Tongue (tissue), 2 donors: Measurements from ENCODE around the gene NCEH1. TPM values are rescaled to one million over a fixed set of nuclear protein-coding genes. Genes with fewer than 3 reads are reported as not detected.
"Not testable (repeated sequence)": the region's sequence is repeated elsewhere in the genome, so short reads cannot be mapped to it uniquely, and the experiment has no call there.

Experiments used
- DNase-seq: peaks from one replicate; pipeline ENCODE4 v3.0.0-alpha.2; 2015
- total RNA-seq: library from RNA; depleted of rRNA; stranded (reverse); fragments of >200 nt; gene quantifications from one replicate; pipeline ENCODE4 v1.2.3, GENCODE V29; 2014

NCEH1 gene
- total RNA-seq, 1 donor from 2014 or later: 4.7 TPM

- DNase-seq: no peak
Observed at GRCh38 chr3:172707030-172707429, 3.8 kb downstream of the NCEH1 start.

- DNase-seq: no peak
Observed at GRCh38 chr3:172705170-172705569, 5.7 kb downstream of the NCEH1 start.

DNA sequence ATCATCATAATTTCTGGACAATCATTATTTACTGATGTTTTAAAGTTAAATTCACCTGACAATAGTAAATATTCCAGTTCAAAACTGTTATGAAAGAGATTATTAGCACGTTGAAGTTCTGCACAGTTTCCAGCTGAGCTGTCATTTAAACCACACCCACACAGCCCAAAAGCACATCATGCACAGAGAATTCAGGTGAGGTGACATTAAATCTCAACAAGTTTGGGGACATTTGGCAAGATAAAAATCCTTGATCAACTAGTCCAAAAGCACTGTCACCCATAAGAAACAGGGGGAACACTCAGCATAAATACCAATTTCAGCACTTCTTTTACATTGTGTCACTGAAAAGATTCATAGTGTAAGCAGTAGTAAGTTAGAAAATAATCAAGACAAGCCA lies 6.9 kb downstream of the NCEH1 start:
- no peak for DNase-seq

DNA sequence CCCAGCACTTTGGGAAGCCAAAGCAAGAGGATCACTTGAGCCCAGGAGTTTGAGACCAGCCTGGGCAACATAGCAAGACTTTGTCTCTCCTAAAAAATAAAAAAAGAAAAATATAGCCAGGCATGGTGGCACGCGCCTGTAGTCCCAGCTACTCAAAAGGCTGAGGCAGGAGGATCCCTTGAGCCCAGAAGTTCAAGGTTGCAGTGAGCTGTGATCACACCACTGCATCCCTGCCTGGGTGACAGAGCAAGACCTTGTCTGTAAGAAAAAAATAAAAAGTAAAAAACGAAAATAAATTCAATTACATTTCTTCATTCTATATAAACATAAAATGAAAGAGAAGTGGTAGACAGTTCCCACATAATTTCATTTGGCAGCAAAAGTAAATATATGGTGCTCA lies 8.1 kb downstream of the NCEH1 start:
- not testable (repeated sequence) for DNase-seq

DNA sequence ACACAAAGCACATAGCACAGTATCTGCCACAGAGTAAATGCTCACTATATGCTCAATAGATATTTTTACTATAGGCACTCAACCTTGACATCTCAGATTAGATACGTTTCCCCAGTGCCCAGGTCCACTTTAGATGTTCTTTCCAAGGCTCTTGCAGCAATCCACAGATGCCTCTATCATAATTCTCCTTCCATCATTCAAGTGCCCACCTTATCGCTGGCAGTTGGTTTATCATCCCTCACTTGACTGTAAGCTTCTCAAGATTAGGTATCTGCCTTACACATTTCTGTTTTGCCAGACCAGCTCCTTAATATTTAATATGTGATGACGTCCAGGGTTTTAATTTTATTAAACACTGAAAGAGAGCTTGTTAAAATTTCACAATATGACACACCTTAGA lies 8.6 kb downstream of the NCEH1 start:
- no peak for DNase-seq

DNA sequence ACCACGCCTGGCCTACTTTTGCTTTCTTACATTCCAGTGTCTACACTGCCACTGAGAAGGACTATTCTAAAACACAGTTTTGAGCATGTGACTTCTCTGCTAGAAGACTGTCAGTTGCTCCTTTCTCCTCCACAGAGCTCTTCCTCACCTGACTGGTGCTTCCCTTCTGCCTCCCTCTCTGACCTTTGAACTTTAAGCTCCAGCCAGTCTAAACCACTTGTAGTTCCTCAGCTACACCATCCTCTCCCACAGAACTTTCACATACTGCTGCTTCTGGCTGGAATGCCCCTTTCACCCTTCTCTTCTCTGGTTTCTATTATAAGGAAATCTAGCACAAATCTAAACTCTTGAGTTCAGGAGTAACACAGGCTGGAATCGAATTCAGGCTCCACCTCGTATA lies 9.1 kb downstream of the NCEH1 start:
- DNase-seq: no peak

- no peak for DNase-seq
Observed at GRCh38 chr3:172700936-172701455, 9.9 kb downstream of the NCEH1 start.

GRCh38 chr3:172700256-172700655 lies 10.6 kb downstream of the NCEH1 start:
- DNase-seq: no peak

- no peak for DNase-seq
Observed at GRCh38 chr3:172699031-172699430, 11.8 kb downstream of the NCEH1 start.

GRCh38 chr3:172698631-172699030 lies 12.2 kb downstream of the NCEH1 start:
- DNase-seq: no peak

DNA sequence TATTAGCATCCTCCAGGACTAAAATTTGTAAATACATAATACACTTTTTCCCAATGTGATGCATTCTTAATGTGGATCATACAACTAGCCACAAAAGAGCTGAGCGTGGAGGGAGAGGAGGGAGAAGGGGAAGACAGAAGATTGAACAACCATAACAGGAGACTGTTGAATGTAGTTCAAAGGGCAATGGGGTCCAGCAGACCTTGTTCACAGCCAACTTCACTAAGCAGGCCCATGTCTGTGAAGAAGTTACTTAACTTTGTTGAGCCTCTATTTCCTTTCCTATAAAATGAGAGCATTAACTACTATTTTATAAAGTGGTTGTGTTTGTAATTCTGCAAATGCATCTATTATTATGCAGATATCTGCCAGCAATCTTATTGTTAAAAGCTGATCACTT lies 13.3 kb downstream of the NCEH1 start:
- no peak for DNase-seq

GRCh38 chr3:172696357-172696756 lies 14.5 kb downstream of the NCEH1 start:
- no peak for DNase-seq

DNA sequence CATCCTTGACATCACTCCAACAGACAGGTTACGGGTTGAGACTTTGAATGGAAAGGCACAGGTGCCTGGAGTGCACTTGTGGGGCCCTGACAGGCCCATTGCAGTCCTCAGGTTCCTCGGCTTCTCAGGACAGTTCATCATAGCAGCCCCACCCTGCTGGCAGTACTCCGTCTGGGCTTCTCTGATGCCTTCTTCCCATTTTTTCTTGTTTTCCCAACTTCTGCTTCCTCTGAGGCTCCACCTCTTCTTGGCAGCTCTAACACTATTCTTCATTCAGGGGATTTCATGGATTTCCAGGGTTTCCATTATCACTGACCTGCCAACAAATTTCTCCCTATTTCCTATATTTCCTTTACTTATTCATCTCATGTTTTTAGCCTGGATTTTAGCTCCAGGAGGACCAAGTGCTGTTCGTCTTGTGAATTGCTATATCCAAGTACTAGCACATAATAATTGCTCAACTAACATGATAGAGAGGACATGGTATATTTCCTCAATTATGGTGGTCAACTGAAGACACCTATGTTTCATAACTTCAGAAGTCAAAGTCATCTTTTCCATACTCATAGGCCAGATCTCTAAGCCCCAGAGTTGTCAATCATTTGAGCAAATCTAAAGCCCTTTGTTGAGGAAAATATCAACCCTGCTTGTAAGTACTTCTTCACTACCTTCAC lies 16.2 kb downstream of the NCEH1 start:
- DNase-seq: no peak

- DNase-seq: no peak
Observed at GRCh38 chr3:172692751-172693338, 18.0 kb downstream of the NCEH1 start.

DNA sequence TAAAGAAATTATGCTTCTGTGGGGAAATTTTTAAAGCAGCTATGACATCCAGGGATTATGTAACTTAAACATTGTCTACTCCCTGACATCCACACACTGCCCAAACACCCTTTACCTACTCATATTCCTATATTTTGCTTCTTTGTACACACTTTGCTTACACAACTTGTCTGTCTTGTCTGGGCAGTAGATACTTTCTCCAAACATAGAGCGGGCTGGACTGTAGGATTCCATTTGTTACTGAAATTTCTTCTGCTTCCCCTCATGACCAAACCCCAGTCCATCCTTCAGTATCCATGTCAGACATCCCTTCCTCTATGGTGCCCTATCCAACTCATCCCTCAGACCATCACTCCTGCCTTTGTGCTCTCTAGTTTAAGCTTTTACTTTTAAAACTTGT lies 19.9 kb downstream of the NCEH1 start:
- DNase-seq: no peak

- DNase-seq: no peak
Observed at GRCh38 chr3:172688588-172688987, 22.3 kb downstream of the NCEH1 start.

DNA sequence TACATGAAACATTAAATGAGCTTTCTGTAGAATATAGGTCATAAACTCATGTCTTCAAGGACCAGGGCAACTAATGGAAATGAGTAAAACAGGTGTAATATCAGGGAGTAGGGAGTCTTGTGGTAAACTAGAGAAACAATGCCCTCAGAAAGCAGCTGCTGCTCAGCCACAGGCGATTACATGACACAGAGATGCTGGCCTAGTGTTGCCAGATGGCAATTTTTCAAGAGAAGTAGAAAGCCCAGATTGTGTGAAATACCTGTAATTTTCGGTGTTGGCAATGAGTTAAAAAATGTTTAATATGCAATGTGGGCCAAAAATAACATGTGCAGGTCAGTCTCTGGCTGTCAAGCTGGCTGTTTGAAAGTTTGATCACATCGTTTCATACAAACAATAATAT lies 23.4 kb downstream of the NCEH1 start:
- DNase-seq: no peak

GRCh38 chr3:172685331-172686214 lies 25.3 kb downstream of the NCEH1 start:
- no peak for DNase-seq

GRCh38 chr3:172680684-172681083 lies 30.2 kb downstream of the NCEH1 start:
- DNase-seq: no peak

- DNase-seq: no peak
Observed at GRCh38 chr3:172679599-172679998, 31.3 kb downstream of the NCEH1 start.

DNA sequence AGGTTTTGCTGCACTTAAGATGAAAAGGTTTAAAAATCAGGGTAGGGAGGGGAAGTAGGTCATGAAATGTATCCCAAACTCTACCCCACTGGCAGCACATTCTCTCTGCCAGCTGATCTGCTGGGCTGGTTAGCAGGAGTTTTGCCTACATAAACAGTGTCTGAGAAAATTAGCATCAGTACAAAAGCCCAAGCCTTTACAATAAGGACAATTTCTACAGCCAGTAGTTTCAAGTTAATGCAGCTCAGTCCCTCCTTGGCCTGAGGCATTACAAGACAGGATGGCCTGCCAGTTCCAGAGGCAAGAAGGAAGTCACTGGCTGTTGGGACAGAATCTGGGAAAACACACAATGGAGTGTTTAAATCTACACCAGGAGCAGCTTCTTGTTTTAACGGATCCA lies 32.8 kb downstream of the NCEH1 start:
- peak; percentile 19 for DNase-seq

- DNase-seq: no peak
Observed at GRCh38 chr3:172676196-172676922, 34.5 kb downstream of the NCEH1 start.
